WTC11 (cell line): ENCODE results near the gene FGFRL1. TPM values are rescaled to one million over a fixed set of nuclear protein-coding genes. Genes with fewer than 3 reads are reported as not detected.

Experiments
- ATAC-seq: fragments of 200-7000 bp; cut with Tn5 transposase; 2 replicates; pipeline ENCODE4 v1.10.0; 2021; ENCODE audit warnings: mild to moderate bottlenecking, moderate library complexity
- CTCF ChIA-PET: fragments of 300-600 bp; sonication (Branson Sonifier 250); formaldehyde crosslinking; loops from one replicate; lab custom pipeline; 2021; ENCODE audit warnings: antibody characterized with exemption; lab: Charles Lee
- POLR2A ChIA-PET: fragments of 350-600 bp; sonication (Branson Sonifier 250); formaldehyde crosslinking; loops from one replicate; lab custom pipeline; 2021; ENCODE audit warnings: antibody characterized with exemption; lab: Charles Lee
- DNase-seq: peaks from one replicate; pipeline ENCODE4 v3.0.0; 2021; ENCODE audit warnings: low spot score
- H3K27ac Mint-ChIP-seq: 2 replicates; pipeline ENCODE4 v1.8.0; 2021; ENCODE audit warnings: mixed read lengths
- H3K27me3 Mint-ChIP-seq: 2 replicates; pipeline ENCODE4 v1.8.0; 2021; ENCODE audit warnings: low read depth, mild to moderate bottlenecking, moderate library complexity, mixed read lengths
- H3K36me3 Mint-ChIP-seq: 2 replicates; pipeline ENCODE4 v1.8.0; 2021; ENCODE audit warnings: mixed read lengths
- H3K4me1 Mint-ChIP-seq: 2 replicates; pipeline ENCODE4 v1.8.0; 2022; ENCODE audit warnings: mixed read lengths
- H3K4me3 Mint-ChIP-seq: 2 replicates; pipeline ENCODE4 v1.8.0; 2021; ENCODE audit warnings: mild to moderate bottlenecking, moderate library complexity, mixed read lengths
- H3K9me3 Mint-ChIP-seq: 2 replicates; pipeline ENCODE4 v1.8.0; 2021; ENCODE audit warnings: mixed read lengths
- CBFB ChIP-seq: sonication (generic); formaldehyde crosslinking; IDR thresholded peaks from 2 replicates; pipeline ENCODE4 v1.8.1; 2022; ENCODE audit warnings: mild to moderate bottlenecking, low read depth, missing genetic modification reagents
- FOXK1 ChIP-seq: sonication (generic); formaldehyde crosslinking; IDR thresholded peaks from 2 replicates; pipeline ENCODE4 v1.8.0; 2022; ENCODE audit warnings: mild to moderate bottlenecking, moderate library complexity, missing genetic modification reagents
- RELA ChIP-seq: sonication (generic); formaldehyde crosslinking; IDR thresholded peaks from 2 replicates; pipeline ENCODE4 v1.8.1; 2022; ENCODE audit warnings: missing genetic modification reagents, mild to moderate bottlenecking, borderline replicate concordance
- SMAD3 ChIP-seq: sonication (generic); formaldehyde crosslinking; IDR thresholded peaks from 2 replicates; pipeline ENCODE4 v1.8.0; 2022; ENCODE audit warnings: missing genetic modification reagents, mild to moderate bottlenecking, borderline replicate concordance
- SOX15 ChIP-seq: fragments of 250-450 bp; sonication (Bioruptor Pico); IDR thresholded peaks from 2 replicates; pipeline ENCODE4 v1.9.0; 2021; ENCODE audit warnings: mild to moderate bottlenecking
- TCF7 ChIP-seq: sonication (generic); formaldehyde crosslinking; IDR thresholded peaks from 2 replicates; pipeline ENCODE4 v1.8.0; 2022; ENCODE audit warnings: mild to moderate bottlenecking, low read depth, missing genetic modification reagents, moderate library complexity
- ZNF263 ChIP-seq: sonication (generic); formaldehyde crosslinking; IDR thresholded peaks from 2 replicates; pipeline ENCODE4 v1.8.1; 2022; ENCODE audit warnings: low read depth, mild to moderate bottlenecking, moderate library complexity, missing genetic modification reagents
- total RNA-seq: library from RNA; stranded (reverse); gene quantifications from 3 replicates; pipeline ENCODE4 v1.2.3, GENCODE V29; 2021
- TF ChIP-seq, protein P1 (sequence below): sonication (generic); formaldehyde crosslinking; conservative IDR thresholded peaks from 2 replicates; pipeline ENCODE4 v1.8.1; 2022; ENCODE audit warnings: mild to moderate bottlenecking, missing genetic modification reagents
- TF ChIP-seq, protein P2 (sequence below): sonication (generic); formaldehyde crosslinking; IDR thresholded peaks from 2 replicates; pipeline ENCODE4 v1.8.0; 2022; ENCODE audit warnings: mild to moderate bottlenecking, missing genetic modification reagents
- TF ChIP-seq, protein P3 (sequence below): fragments of 250-450 bp; sonication (Bioruptor Pico); IDR thresholded peaks from 2 replicates; pipeline ENCODE4 v1.8.0; 2021; ENCODE audit warnings: mild to moderate bottlenecking
- TF ChIP-seq, protein P4 (sequence below): sonication (generic); formaldehyde crosslinking; IDR thresholded peaks from 2 replicates; pipeline ENCODE4 v1.8.1; 2022; ENCODE audit warnings: low read depth, mild to moderate bottlenecking, moderate library complexity, missing genetic modification reagents, borderline replicate concordance
- TF ChIP-seq, protein P5 (sequence below): sonication (generic); formaldehyde crosslinking; IDR thresholded peaks from 2 replicates; pipeline ENCODE4 v1.8.1; 2023; ENCODE audit warnings: mild to moderate bottlenecking, missing genetic modification reagents
- TF ChIP-seq, protein P6 (sequence below): sonication (generic); formaldehyde crosslinking; IDR thresholded peaks from 2 replicates; pipeline ENCODE4 v1.8.1; 2022; ENCODE audit warnings: missing genetic modification reagents, borderline replicate concordance
- TF ChIP-seq, protein P7 (sequence below): sonication (generic); formaldehyde crosslinking; IDR thresholded peaks from 2 replicates; pipeline ENCODE4 v1.8.0; 2022; ENCODE audit warnings: mild to moderate bottlenecking, missing genetic modification reagents
- TF ChIP-seq, protein P8 (sequence below): fragments of 250-450 bp; sonication (Bioruptor Pico); conservative IDR thresholded peaks from 2 replicates; pipeline ENCODE4 v1.9.0; 2021; ENCODE audit warnings: mild to moderate bottlenecking

FGFRL1 gene
- total RNA-seq, 1 experiment from 2014 or later, result 25.9 TPM

DNA sequence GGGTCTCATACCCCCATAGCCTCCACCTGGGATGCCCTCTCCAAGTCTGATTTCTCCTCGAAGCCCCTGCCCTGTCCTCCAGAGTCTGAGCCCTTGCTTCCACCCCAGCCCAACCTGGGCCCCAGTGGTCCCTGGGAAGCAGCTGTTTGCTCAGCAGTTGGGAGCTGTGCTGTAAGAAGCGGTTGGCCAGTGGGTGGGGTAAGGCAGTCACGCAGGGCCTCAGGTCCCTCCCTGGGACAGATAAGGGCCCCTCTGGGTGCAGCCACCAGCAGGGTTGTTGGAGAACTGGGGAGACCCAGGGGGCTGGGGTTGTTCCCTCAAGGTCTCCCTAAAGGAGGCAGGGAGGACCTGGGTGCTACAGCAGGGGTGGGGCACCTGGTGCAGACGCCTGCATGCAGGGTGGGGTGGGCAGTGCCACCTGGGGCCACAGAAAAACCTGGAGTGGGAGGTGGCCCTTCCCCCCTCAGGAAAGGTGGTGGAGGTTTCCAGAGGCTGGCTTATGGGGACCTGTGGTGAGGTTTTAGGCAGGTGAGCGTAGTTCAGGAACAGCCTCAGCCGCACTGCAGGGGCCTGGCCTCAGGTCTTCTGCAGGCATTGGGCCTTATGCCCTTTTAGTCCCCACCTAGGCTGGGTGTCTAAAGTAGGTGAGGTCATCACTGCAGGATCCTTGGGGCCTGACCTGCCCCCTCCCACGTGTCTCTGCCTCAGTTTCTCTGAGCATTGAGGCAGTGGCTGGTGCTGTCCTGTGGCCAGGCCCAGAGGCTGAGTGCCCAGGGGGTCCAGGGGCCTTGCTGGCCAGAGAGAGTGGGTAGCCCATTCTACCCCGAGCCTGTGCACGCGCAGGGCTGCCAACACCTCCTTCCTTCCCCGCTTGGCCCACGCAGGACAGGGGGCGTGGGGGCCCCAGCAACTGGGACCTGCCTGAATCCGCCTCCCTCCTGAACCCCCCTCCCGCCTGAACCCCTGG lies 15.1 kb upstream of the FGFRL1 start (continued):
- TF ChIP-seq CBFB (CRISPR knock-in tag) (no peak), SOX15 (CRISPR knock-in tag) (no peak)
- TF ChIP-seq, protein P1, sequence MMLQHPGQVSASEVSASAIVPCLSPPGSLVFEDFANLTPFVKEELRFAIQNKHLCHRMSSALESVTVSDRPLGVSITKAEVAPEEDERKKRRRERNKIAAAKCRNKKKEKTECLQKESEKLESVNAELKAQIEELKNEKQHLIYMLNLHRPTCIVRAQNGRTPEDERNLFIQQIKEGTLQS (CRISPR knock-in tag), result no peak
- TF ChIP-seq, protein P2, sequence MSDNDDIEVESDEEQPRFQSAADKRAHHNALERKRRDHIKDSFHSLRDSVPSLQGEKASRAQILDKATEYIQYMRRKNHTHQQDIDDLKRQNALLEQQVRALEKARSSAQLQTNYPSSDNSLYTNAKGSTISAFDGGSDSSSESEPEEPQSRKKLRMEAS (CRISPR knock-in tag), result no peak
- TF ChIP-seq, all 79 proteins: peak for 0

DNA sequence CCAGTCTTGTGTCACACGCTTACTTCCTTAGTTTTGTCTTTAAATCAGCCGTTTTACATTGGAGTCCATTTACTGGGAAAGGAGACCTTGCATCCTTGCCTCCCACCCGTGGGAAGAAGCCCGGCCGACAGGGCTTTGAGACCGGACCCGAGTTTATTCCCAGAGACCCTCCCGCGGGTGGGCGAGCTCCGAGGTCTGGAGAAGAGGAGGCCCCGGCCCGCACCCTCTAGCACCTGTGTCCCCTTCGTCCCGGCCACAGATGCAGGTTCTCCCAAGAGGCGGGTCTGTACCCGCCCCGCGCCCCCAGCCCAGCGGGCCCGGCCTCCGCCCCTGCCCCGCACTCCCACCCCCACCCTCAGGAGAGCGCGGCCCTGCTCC lies 14.4 kb upstream of the FGFRL1 start:
- no peaks in the 10 kb centered on the region for H3K36me3 Mint-ChIP-seq
- no peaks in the 10 kb centered on the region for H3K9me3 Mint-ChIP-seq
- TF ChIP-seq, protein P3, sequence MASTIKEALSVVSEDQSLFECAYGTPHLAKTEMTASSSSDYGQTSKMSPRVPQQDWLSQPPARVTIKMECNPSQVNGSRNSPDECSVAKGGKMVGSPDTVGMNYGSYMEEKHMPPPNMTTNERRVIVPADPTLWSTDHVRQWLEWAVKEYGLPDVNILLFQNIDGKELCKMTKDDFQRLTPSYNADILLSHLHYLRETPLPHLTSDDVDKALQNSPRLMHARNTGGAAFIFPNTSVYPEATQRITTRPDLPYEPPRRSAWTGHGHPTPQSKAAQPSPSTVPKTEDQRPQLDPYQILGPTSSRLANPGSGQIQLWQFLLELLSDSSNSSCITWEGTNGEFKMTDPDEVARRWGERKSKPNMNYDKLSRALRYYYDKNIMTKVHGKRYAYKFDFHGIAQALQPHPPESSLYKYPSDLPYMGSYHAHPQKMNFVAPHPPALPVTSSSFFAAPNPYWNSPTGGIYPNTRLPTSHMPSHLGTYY, result no peak
- TF ChIP-seq FOXK1 (CRISPR knock-in tag) (no peak), ZNF263 (no peak), TCF7 (CRISPR knock-in tag) (no peak), RELA (CRISPR knock-in tag) (no peak), CBFB (CRISPR knock-in tag) (no peak), SMAD3 (CRISPR knock-in tag) (no peak)
- TF ChIP-seq, protein P4, sequence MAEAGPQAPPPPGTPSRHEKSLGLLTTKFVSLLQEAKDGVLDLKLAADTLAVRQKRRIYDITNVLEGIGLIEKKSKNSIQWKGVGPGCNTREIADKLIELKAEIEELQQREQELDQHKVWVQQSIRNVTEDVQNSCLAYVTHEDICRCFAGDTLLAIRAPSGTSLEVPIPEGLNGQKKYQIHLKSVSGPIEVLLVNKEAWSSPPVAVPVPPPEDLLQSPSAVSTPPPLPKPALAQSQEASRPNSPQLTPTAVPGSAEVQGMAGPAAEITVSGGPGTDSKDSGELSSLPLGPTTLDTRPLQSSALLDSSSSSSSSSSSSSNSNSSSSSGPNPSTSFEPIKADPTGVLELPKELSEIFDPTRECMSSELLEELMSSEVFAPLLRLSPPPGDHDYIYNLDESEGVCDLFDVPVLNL (CRISPR knock-in tag), result no peak
- TF ChIP-seq, protein P5, sequence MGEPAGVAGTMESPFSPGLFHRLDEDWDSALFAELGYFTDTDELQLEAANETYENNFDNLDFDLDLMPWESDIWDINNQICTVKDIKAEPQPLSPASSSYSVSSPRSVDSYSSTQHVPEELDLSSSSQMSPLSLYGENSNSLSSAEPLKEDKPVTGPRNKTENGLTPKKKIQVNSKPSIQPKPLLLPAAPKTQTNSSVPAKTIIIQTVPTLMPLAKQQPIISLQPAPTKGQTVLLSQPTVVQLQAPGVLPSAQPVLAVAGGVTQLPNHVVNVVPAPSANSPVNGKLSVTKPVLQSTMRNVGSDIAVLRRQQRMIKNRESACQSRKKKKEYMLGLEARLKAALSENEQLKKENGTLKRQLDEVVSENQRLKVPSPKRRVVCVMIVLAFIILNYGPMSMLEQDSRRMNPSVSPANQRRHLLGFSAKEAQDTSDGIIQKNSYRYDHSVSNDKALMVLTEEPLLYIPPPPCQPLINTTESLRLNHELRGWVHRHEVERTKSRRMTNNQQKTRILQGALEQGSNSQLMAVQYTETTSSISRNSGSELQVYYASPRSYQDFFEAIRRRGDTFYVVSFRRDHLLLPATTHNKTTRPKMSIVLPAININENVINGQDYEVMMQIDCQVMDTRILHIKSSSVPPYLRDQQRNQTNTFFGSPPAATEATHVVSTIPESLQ (CRISPR knock-in tag), result no peak
- TF ChIP-seq, protein P6, sequence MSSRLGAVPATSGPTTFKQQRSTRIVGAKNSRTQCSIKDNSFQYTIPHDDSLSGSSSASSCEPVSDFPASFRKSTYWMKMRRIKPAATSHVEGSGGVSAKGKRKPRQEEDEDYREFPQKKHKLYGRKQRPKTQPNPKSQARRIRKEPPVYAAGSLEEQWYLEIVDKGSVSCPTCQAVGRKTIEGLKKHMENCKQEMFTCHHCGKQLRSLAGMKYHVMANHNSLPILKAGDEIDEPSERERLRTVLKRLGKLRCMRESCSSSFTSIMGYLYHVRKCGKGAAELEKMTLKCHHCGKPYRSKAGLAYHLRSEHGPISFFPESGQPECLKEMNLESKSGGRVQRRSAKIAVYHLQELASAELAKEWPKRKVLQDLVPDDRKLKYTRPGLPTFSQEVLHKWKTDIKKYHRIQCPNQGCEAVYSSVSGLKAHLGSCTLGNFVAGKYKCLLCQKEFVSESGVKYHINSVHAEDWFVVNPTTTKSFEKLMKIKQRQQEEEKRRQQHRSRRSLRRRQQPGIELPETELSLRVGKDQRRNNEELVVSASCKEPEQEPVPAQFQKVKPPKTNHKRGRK (CRISPR knock-in tag), result no peak
- TF ChIP-seq, protein P7, sequence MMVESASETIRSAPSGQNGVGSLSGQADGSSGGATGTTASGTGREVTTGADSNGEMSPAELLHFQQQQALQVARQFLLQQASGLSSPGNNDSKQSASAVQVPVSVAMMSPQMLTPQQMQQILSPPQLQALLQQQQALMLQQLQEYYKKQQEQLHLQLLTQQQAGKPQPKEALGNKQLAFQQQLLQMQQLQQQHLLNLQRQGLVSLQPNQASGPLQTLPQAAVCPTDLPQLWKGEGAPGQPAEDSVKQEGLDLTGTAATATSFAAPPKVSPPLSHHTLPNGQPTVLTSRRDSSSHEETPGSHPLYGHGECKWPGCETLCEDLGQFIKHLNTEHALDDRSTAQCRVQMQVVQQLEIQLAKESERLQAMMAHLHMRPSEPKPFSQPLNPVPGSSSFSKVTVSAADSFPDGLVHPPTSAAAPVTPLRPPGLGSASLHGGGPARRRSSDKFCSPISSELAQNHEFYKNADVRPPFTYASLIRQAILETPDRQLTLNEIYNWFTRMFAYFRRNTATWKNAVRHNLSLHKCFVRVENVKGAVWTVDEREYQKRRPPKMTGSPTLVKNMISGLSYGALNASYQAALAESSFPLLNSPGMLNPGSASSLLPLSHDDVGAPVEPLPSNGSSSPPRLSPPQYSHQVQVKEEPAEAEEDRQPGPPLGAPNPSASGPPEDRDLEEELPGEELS, result no peak
- TF ChIP-seq, protein P8, sequence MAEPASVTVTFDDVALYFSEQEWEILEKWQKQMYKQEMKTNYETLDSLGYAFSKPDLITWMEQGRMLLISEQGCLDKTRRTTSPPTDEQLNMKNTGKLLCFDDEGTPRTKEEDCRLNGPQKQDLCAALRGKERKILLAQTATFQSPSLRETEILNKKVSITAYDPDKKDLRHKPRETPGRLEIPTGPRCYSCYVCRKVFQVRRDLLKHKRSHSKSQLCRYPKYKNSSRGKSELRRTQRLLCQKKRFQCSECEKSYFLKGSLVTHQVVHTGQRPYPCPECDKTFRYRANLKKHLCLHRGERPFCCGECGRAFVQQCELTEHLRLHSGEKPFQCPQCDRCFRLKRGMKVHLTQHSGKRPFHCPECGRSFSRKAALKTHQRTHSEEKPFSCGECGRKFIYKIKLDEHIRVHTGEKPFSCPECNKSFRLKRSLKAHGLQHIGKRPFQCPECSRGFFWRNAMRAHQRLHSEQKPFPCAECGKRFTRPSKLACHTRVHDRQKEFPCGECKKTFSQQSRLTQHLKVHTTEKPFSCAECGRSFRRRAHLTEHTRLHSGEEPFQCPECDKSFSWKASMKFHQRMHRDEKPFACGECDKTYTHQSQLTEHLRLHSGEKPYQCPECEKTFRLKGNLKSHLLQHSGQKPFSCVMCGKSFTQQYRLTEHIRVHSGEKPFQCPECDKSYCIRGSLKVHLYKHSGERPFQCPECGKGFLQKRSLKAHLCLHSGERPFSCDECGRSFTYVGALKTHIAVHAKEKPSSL, result no peak
- peak; percentile 9 for ATAC-seq
- ChIA-PET CTCF (interaction anchor here (1.5 kb wide), 1 partner anchor 10 kb away, joined by 4 read pairs; the partner anchor contains the start of gene IDUA), POLR2A (no interaction called here)
- DNase-seq, result no peak
- peaks cover 59% of the 10 kb centered on the region for H3K27me3 Mint-ChIP-seq
- H3K4me3 Mint-ChIP-seq, result peak overlapping the region; percentile 56
- peaks cover 2% of the 10 kb centered on the region for H3K4me1 Mint-ChIP-seq
- no peak overlapping the region for H3K27ac Mint-ChIP-seq
